Thyroid gland (tissue), 4 donors: Measurements from ENCODE around the gene FCER2.

Experiments used
- CTCF ChIP-seq, 6 experiments: fragments of 200-600 bp in 3 of 6; fragments of 450-650 bp in 3 of 6; sonication (generic) in 3 of 6; IDR thresholded peaks; one replicate each; pipeline ENCODE4 v1.5.1; 2016 to 2019; ENCODE audit warnings: antibody characterized with exemption in 6 of 6, mild to moderate bottlenecking in 2 of 6, inconsistent platforms in 1 of 6, moderate library complexity in 1 of 6
- POLR2A ChIP-seq, 2 donors: fragments of 450-650 bp; IDR thresholded peaks; one replicate each; pipeline ENCODE4 v1.6.1; 2017; ENCODE audit warnings: antibody characterized with exemption in 2 of 2, mild to moderate bottlenecking in 2 of 2, moderate library complexity in 1 of 2

GRCh38 chr19:7710616-7711015, 8.7 kb upstream of the FCER2 start:
- TF ChIP-seq CTCF (IDR thresholded peaks at IDR 0.05) (no peak), POLR2A (IDR thresholded peaks at IDR 0.05) (no peak)
